Head of caudate nucleus (tissue), 42 donors: ENCODE results near the gene KRTAP10-7.
A peak's percentile ranks its signal among the peaks of the same experiment; 100 is the strongest.
"Not testable (repeated sequence)": the region's sequence is repeated elsewhere in the genome, so short reads cannot be mapped to it uniquely, and the experiment has no call there.

Source experiments
- DNase-seq, 42 donors: peaks; one replicate each; pipeline versions ENCODE4 v3.0.0 to v3.0.0-alpha.2; 2020 to 2021; ENCODE audit warnings: mixed read lengths in 7 of 42
- intact Hi-C: fragments of 100-400 bp; cut with DNase I; formaldehyde crosslinking; loops from one replicate; pipeline ENCODE4 v1.15.0; 2022

Gene KRTAP10-7

DNA sequence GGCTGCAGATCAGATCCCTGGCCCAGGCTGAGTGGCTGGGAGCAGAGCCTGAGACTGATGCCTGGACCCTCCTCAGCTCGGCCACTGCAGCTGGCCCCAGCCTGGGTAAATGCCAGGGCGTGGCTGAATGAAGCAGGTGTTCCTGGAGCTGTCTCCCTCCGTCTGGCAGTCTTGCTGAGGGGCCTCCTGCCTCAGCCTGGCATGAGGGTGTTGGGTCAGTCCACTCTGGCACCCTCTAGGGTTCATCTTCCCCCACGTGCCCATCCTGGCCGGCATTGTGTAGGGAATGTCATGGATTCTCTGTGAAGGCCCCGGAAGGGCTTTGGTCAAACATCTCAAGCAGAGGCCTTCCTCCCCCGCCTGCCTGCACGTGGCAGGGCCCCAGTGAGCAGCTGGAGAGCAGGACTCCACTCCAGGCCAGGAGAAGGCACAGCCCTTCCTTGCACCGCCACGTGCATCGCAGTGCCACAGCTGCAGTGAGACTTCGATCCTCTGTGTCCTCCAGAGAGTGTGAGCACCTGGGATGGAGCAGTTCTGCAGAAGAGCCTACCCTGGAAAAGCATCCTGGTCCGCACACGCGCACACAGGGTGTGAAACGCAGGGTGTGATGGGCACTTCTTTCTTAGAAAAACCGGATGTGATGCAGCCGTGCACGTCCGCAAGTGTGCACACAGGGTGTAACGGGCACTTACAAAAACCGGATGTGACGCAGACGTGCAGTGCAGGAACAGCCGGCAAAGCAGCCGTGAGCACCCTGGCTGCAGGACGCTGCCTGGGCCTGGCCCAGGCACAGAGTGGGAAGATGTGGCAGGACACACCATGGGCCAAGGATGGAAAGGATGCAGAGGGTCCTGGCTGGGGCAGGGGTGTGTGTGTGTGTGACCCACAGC lies 31.5 kb upstream of the KRTAP10-7 start:
- intact Hi-C loops = no loop called here
- peak in 3 of 42 donors; percentile 19 to 31 (median 30) for DNase-seq

DNA sequence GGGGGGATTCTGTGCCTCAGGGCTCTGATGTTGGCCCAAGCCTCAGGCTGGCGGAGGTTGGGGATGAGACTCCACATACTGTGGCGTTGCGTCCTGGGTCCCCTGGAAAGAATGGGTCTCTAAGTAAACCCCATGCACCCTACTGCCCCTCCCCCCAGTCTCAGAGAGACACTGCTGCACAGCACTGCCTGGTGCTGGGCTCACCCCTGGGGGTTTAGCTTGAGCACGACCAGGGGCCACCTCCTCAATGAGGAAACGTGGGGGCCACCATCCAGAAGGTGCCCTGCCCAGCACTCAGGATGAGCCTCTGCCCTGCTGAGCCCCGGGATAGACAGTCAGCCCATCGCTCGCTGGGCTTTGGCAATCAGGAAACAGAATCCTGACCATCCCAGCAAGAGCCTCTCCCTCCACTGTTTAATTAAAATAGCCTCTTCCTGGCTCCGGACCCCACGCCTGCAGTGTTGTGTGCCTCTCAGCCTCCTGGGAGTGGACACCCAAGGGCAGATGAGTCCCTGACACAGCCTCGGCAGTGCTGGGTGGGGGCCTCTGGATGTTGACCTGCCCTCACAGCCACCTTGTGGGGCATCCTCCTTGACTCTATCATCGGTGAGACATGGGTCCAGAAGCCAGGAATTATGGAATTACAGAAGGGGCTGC lies 30.4 kb upstream of the KRTAP10-7 start:
- intact Hi-C loops = no loop called here
- DNase-seq = peak in 3 of 42 donors; percentile 8 to 30 (median 10)

DNA sequence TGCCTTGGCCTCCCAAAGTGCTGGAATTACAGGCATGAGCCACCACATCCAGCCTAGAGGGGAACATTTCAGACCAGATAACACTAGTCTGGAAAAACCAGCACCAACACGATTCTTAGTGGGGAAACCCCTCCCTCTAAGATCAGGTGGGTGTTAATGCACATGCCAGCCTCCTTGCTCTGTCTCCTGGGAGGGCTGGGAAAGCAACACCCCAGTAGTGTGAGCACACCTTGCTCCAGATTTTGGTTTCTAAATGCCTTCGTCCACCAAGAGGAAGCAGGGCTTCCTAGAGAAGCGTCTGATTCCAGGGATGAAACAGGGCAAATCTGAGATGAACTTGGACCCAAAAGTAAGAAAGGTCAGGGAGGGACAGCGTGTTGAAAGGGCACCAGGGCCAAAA lies 29.1 kb upstream of the KRTAP10-7 start:
- intact Hi-C loops = no loop called here
- peak in 2 of 42 donors; percentile 13 to 17 for DNase-seq

DNA sequence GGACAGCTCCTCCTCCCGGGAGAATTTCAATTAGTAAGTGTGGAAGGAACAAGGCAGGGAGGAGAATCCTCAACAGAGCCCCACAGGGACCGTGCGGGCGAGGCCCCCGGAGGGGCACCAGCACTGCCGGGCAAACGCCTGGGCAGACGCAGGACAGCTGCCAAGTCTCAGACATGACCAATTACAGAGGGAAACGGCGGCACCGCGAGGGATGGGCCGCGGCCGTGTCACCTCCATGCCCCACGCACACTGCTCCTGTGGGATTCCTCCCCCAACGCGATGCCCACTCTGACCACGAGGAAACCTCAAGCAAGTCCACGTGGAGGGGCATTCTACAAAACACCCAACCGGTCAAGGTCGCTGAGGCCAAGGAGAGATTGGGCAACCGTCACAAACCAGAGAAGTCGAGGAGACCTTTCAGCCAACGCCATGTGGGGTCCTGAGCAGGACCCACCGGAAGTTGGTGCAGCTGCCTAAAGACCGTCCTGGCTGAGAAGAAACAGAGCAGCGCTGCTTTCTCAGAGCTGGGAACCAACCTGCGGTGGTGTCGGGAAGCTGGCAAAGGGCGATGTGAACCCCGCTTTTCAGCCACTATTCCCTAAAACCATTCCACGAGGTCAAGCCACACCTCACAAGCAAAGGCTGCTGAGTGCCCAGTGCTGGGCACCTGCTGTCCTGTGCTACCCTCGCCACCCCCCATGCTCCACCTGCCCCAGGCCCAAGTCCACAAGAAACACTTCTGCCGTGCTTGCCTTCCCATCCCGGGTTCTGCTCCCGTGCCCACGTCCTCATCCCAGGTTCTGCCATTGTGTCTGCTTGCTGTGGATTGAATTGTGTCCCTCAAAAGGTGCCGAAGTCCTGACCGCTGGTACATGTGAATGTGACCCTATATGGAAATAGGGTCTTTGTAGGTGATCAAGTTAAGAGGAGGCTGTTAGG lies 28.3 kb upstream of the KRTAP10-7 start:
- intact Hi-C loops = no loop called here
- DNase-seq = peak in 3 of 42 donors; percentile 19 to 33 (median 30)

DNA sequence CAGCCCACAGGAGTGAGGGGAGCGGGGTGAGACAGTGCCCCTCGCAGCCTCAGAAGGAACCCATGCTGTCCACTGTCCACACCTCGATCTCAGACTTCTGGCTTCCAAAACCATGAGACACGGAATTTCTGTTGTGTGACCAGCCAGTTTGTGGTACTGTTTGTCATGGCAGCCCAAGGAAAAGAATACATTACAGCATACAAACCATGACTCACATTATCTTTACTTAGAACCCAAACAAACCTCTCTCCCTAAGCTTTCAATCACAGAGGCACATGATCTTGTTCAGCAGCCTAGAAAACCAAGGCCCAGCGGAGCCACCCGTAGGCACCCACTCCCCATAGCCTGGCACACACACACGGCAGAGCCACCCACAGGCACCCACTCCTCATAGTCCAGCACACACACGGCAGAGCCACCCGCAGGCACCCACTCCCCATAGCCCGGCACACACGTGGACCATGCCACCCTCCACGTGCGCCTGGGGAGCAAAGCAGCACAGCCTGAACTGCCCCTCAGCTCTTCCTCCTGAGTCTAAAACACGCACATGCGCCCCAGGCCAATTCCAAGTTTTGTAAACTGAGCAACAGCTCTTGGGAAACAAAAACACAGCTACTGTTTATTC lies 27.3 kb upstream of the KRTAP10-7 start:
- peak in 3 of 42 donors; percentile 20 to 34 (median 27) for DNase-seq
- intact Hi-C loops = no loop called here

DNA sequence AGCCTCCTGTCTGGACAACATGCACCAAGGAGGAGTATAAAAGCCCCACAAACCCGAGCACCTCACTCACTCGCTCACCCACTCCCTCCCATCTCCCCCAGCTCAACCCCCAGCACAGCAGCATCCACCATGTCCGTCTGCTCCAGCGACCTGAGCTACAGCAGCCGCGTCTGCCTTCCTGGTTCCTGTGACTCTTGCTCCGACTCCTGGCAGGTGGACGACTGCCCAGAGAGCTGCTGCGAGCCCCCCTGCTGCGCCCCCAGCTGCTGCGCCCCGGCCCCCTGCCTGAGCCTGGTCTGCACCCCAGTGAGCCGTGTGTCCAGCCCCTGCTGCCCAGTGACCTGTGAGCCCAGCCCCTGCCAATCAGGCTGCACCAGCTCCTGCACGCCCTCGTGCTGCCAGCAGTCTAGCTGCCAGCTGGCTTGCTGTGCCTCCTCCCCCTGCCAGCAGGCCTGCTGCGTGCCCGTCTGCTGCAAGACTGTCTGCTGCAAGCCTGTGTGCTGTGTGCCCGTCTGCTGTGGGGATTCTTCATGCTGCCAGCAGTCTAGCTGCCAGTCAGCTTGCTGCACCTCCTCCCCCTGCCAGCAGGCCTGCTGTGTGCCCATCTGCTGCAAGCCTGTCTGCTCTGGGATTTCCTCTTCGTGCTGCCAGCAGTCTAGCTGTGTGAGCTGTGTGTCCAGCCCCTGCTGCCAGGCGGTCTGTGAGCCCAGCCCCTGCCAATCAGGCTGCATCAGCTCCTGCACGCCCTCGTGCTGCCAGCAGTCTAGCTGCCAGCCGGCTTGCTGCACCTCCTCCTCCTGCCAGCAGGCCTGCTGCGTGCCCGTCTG lies 26.6 kb upstream of the KRTAP10-7 start, which contains the start of gene KRTAP10-4:
KRTAP10-4 (plus strand) TSS at position 100 of the 827 bp plus-strand sequence; CDS start at position 130, 30 bp downstream.
- intact Hi-C loops = not testable (repeated sequence)
- DNase-seq = peak in 2 of 42 donors; percentile 17 to 21

DNA sequence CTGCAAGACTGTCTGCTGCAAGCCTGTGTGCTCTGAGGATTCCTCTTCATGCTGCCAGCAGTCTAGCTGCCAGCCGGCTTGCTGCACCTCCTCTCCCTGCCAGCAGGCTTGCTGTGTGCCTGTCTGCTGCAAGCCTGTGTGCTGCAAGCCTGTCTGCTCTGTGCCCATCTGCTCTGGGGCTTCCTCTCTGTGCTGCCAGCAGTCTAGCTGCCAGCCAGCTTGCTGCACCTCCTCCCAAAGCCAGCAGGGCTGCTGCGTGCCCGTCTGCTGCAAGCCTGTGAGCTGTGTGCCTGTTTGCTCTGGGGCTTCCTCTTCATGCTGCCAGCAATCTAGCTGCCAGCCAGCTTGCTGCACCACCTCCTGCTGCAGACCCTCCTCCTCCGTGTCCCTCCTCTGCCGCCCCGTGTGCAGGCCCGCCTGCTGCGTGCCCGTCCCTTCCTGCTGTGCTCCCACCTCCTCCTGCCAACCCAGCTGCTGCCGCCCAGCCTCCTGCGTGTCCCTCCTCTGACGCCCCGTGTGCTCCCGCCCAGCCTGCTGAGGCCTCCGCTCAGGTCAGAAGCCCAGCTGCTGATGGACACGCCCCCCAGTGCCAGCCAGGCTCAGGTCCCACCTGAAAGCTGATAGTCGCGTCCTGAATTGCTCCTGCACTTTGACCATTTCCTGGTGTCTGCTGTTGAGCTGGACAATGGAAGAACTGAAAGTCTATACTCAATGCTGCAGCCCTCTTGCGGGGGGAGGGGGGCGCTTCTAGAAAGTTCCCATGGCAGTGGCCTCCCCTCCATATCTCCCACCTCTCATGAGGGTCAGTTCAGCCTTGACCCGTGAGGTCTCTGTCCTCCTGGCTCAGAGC lies 25.7 kb upstream of the KRTAP10-7 start:
- DNase-seq = peak in 3 of 42 donors; percentile 12 to 28 (median 13)

DNA sequence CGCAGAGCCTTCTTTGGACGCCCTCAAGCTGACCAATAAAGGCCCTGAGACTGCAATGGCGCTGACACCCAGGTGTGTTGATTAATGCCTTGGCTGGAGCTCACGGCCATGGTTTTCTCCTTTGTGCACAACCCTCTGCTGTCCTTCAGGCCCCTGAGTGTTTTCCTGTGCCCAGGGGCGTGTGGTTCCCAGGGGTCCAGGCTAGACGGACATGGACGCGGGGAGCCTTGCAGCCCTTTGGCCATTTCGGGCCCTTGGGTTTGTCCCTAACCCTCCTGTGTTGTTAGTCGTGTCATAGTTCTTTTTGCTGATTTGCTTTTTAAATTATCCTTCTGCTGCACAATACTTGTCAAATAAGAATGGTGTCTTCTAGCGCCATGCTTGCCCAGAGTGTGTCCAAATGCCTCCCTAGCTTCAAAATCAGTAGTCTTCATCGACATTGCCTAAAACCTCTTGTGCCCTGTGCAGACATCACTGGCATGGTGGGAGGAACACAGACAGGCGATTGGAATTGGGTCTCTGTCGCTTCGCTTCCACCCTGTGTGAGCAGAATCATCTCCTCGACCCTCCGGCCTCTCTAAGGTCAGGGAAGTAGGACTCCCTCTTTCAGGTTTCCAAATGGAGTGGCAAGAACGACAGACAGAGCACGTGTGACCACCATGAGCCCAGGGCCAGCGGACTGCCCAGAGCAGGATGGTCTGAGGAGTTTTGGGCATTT lies 24.9 kb upstream of the KRTAP10-7 start:
- peak in 1 of 42 donors; percentile 22 for DNase-seq
- intact Hi-C loops = no loop called here

More for the DNA sequence above, 25.7 kb upstream of the KRTAP10-7 start:
- intact Hi-C loops = no loop called here

DNA sequence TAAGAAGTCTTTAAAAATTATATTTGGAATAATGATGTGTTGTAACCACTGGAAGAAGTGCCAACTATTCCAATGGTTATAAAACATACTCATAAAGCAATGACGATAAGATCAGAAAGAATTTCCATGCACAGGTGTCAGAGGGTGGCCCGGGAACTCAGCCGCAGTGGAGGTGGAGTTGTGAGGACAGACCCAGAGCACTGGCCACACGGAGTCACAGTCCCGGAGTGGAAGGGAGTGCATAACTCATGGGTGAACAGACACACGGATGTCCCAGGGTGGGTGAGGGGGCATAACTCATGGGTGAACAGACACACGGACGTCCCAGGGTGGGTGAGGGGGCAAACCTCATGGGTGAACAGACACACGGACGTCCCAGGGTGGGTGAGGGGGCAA lies 24.4 kb upstream of the KRTAP10-7 start:
- intact Hi-C loops = no loop called here
- peak in 3 of 42 donors; percentile 16 to 27 (median 20) for DNase-seq

DNA sequence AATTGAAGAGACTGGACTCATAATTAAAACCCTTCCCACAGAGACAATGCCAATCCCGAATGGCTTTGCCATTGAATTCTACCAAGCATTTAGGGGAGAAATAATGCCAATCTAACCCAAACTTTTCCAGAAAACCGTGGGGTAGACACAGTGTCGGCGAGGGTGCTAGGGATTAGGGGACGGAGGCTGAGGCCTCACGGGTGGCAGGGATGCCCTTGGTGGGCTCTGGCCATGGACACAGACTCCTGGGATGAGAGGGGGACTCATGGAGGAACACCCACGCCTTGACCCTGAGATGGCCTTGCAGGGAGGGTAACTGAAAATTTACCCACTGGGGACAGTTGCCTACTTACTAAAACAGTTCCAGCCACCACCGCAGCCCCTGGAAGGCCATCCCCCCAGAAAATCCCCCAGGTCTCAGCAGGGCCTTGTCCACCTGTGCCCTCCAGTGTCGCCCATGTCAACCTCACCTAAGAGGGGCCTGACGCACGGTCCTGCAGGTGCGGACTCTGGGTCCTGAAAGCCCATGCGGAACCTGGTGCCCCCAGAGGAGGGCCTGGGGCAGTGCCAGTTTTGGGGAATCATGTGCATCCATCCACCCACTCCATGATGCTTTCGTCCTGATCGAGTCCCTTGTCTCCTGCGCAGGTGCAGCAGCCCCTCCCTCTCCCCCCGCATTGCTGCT lies 21.9 kb upstream of the KRTAP10-7 start:
- DNase-seq = peak in 2 of 42 donors; percentile 26 to 28
- intact Hi-C loops = no loop called here

DNA sequence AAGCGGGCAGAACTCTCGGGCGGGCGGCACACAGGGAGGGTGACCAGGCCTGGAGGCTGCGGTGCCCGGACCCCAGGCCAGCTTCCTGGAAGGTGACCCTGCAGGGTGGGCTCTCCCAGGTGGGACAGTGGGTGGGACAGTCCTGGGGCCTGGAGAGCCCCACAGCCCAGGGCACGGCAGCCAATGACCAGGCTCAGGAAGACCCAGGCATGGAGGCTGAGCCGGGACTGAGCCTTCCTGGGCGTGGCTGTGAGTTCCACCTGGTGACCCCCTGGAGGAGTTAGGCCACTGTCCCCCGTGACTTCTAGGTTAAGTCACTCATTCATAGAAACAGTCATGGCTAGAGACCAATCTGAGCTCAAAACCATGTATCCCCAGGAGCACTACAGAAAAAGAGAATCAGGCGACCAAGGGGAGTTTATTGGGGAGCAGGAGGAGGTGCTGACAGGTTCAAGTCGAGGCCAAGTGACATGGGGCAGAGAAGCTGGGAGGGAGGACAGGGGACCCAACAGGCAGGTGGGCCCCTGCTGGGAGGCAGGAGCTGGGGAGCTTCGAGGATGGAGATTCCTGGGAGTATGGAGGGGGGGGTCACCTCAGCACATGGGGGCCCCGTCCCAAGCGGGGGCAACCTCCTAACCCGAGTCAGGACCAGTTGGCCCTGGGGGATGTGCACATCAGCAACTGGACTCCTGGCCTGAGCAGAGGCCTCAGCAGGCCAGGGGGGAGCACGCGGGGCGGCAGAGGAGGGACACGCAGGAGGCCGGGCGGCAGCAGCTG lies 21.2 kb upstream of the KRTAP10-7 start:
- DNase-seq = peak in 2 of 42 donors; percentile 28 to 30
- intact Hi-C loops = no loop called here

DNA sequence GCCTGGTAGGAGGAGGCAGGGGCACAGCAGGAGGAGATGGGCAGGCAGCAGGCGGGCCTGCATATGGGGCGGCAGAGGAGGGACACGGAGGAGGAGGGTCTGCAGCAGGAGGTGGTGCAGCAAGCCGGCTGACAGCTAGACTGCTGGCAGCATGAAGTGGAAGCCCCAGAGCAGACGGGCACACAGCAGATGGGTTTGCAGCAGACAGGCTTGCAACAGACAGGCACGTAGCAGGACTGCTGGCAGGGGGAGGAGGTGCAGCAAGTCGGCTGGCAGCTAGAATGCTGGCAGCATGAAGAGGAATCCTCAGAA lies 20.6 kb upstream of the KRTAP10-7 start:
- peak in 3 of 42 donors; percentile 16 to 31 (median 23) for DNase-seq
- intact Hi-C loops = no loop called here

DNA sequence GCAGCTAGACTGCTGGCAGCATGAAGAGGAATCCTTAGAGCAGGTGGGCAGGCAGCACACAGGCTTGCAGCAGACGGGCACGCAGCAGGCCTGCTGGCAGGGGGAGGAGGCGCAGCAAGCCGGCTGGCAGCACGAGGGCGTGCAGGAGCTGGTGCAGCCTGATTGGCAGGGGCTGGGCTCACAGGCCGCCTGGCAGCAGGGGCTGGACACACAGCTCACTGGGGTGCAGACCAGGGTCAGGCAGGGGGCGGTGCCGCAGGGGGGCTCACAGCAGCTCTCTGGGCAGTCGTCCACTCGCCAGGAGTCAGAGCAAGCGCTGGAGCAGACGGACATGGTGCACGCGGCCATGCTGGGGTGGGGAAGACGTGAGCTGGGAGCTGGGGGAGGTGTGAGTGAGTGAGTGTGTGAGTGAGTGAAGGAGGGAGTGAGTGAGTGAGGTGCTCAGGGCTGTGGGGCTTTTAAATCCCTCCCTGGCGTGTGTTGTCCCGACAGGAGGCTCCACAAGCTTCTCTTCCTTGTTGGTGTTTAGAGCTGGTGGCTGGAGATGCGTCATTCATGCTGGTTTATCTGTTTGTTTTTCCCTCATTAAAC lies 20.1 kb upstream of the KRTAP10-7 start, which contains the start of gene KRTAP10-5:
KRTAP10-5 (minus strand) TSS at position 374 of the 591 bp plus-strand sequence; CDS start at position 348, 26 bp downstream.
- DNase-seq = peak in 9 of 42 donors; percentile 16 to 62 (median 40)
- intact Hi-C loops = not testable (repeated sequence)

DNA sequence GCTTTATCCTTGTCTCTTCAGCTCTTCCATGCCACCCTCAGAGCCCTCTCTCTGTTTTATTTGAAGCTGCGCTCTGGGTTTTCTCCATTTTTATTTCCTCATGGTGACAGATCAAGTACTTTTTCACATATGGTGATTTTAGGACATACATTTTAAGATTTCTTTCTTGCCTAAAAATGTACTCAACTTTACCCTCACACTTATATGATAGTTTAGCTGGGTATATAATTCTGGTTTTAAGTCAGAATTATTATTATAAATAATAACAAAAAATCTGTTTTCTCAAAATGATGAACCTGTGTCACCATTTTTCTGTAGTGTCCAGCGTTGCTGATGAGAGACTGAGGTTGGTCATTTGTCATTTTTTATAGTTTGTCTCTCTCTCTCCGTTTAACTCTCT lies 19.2 kb upstream of the KRTAP10-7 start:
- intact Hi-C loops = no loop called here
- no peak for DNase-seq
